GM12801 (cell line): ENCODE measurements around the gene GLO1.

Source experiments
- TF ChIP-seq, protein P1 (sequence below): IDR thresholded peaks from one replicate; pipeline ENCODE4 v1.5.1; 2011; ENCODE audit warnings: control low read depth; ENCODE audit not compliant: insufficient read length; ENCODE audit errors: extremely low read depth

The GLO1 gene

DNA sequence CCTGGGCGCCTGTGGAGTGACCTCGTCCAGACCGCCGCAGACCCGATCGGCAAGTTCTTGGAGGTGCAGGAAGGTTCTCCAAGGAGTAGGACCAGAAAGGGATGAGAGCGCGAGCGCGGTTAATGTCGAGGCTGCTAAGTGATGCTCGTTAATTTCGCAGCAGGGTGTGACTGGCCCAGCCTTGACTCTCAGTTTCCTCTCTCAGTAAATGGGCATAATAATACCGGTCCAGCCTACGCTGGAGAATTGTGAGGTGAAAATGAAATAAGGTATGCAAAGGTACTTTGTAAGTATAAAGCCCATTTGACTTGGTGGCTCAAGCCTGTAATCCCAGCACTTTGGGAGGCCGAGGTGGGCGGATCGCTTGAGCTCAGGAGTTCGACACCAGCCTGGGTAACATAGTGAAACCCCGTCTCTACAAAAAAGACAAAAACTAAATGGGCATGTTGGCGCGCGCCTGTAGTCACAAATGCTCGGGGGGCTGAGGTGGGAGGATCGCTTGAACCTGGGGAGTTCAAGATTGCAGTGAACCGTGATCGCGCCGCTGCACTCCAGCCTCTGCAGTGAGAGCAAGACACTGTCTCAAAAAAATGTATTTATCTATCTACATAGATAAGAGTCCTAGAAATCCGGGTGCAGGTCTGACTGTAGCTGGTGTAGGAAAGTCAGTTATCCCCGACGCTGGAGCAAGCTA is 62.6 kb downstream of the GLO1 start:
- TF ChIP-seq, protein P1, sequence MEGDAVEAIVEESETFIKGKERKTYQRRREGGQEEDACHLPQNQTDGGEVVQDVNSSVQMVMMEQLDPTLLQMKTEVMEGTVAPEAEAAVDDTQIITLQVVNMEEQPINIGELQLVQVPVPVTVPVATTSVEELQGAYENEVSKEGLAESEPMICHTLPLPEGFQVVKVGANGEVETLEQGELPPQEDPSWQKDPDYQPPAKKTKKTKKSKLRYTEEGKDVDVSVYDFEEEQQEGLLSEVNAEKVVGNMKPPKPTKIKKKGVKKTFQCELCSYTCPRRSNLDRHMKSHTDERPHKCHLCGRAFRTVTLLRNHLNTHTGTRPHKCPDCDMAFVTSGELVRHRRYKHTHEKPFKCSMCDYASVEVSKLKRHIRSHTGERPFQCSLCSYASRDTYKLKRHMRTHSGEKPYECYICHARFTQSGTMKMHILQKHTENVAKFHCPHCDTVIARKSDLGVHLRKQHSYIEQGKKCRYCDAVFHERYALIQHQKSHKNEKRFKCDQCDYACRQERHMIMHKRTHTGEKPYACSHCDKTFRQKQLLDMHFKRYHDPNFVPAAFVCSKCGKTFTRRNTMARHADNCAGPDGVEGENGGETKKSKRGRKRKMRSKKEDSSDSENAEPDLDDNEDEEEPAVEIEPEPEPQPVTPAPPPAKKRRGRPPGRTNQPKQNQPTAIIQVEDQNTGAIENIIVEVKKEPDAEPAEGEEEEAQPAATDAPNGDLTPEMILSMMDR: no peak

DNA sequence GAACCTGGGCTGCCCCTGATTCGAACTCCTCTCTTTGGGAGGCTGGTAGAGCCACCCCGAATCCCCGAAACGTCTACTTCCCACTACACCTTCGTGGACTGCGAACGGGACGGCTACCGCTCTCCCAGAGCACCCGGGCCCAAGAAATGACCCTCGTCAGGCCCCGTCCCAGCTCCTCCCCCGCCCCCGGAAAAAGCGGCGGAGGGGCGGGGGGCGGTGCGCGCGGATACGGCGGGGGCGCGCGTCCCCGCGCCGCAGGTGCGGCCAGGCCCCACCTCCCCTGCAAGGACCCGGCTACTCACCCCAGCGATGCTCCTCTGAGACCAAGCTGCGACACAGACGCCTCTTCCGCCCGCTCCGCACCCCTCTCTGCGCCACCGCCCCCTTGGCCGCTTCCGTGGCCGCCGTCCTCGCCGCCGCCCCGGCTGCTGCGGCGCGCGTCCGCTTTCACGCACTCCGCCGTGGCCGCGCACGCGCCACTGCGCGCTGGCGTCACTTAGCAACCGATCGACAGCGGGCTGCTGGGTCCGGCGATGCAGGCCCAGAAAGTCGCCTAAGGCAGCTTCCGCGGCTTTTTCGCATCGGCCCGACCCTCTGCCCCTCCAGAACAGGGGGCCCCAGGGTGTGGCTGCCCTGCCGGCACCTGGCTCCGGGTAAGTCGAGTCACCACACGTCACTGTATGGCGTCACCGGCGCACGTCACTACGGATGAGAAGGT is 63.3 kb downstream of the GLO1 start, which contains the start of gene BTBD9:
BTBD9 (minus strand) TSS at position 432 of the 718 bp plus-strand sequence.
- TF ChIP-seq, protein P1: no peak

DNA sequence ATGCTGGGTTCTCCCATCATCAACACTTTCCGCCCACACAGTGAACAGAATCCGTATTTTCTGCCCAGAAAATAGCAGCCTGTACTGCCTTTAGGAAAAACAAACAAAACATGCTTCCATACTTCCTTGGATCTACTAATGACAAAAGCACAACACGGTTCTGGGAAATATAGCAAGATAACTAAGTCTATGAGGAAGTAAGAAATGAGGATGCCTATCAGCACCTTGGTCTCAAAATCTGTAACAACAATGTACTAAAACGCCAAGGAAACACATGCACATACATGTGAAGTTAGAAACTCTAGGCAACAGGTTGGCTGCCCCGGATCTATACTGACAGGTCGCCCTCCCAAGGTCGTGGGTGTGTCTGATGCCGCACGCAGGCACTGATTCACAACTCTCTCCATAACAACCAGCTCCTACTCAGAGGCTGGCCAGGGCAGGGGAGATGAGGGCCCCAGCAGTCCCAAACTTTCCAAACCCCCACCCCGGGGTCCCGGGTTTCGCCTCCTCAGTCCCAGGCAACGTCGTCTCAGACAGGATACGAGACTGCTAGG is 63.9 kb downstream of the GLO1 start:
- TF ChIP-seq, protein P1: no peak

DNA sequence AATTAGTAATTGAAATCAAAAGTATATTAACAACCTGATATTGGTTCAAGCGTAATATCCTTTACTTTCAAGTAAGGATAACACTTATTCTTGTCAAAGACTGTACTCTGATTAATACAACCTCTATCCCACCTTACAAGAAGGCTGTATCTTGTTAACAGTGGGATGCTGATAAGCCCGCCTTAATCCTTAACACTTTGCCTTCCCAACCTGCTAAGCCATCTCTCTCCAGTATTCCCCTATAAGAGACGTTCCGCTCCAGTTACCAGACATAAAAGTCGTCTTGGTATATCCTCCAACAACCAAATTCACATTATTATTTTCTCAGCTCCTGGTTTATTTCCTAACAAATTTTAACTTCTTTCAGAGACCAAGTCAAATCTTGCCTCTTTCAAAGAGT is 65.2 kb downstream of the GLO1 start:
- TF ChIP-seq, protein P1: no peak

DNA sequence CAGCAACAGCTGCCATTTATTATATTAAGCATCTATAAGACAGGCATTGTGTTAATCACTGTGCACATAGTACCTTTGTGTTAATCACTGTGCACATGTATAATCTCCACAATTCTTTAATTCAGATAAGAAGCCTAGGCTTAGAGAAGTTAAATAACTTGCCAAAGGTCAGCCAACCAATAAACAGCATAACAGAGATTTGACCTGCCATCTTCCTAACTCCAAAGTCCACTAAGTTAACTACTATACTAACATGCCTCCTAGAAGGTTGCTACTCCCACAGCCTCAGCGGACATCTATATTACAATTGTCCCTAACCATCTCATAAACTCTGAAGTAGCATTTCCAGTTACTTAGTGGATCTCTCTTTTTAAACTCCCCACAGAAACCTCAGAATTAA is 66.9 kb downstream of the GLO1 start:
- TF ChIP-seq, protein P1: no peak

DNA sequence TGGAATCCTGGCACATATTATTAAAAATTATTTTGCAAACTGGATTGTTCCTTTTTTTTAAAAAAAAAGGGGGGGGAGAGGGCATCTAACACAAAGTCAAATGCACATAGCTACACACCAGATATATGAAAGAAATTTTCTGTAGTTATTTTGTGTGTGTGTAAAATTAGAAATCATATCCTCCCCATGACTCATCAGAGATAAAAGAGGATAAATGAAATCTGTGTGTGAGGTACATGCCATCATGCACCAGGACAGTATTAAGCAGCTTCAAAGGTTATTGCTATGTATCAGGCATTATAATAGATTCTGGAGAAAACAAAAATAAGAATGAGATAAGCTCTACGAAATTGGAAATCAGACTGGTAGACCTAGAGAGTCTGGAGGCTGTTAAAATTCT is 68.4 kb downstream of the GLO1 start:
- TF ChIP-seq, protein P1: no peak

DNA sequence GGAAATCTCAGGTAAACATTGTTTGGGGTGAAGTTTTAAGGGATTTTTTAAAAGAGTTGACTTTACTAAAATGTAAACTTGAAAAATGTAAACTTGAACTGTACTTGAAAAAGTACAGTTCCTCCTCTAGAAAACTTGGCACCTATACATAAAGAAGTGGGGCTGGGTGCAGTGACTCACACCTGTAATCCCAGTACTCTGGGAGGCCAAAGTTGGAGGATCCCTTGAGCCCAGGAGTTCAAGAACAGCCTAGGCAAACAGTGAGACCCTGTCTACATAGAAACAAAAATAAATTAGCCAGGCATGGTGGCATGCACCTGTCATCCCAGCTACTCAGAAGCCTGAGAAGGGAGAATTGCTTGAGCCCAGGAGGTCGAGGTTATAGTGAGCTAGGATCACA is 70.5 kb downstream of the GLO1 start:
- TF ChIP-seq, protein P1: no peak
